SK-N-SH (cell line): ENCODE measurements around the gene MAGI2. TPM values are rescaled to one million over a fixed set of nuclear protein-coding genes. Genes with fewer than 3 reads are reported as not detected.

Experiments used
- CTCF ChIA-PET: fragments of 300-600, 350-600 bp; formaldehyde crosslinking; extraction: SDS; loops from one replicate; lab custom pipeline; 2021; lab: Yijun Ruan, JAX
- POLR2A ChIA-PET: fragments of 350-600 bp; sonication (Branson Sonifier 250); formaldehyde crosslinking; extraction: SDS; loops from one replicate; lab custom pipeline; 2020; ENCODE audit warnings: antibody characterized with exemption, inconsistent platforms; lab: Yijun Ruan, JAX
- DNase-seq: peaks from one replicate; pipeline ENCODE4 v3.0.0; 2012
- H2AFZ ChIP-seq: fragments of 200-600 bp; sonication (generic); 2 replicates; pipeline ENCODE4 v1.8.1; 2016; ENCODE audit warnings: antibody characterized with exemption, mild to moderate bottlenecking, low read depth
- H3F3A ChIP-seq: fragments of 200-600 bp; sonication (generic); replicated peaks from 2 replicates; pipeline ENCODE3; 2016; ENCODE audit warnings: antibody characterized with exemption, mild to moderate bottlenecking; ENCODE audit not compliant: insufficient read depth
- H3K27ac ChIP-seq, 2 experiments: fragments of 200-500 bp in 1 of 2; fragments of 200-600 bp in 1 of 2; sonication (Bioruptor generic) in 1 of 2; sonication (generic), shearing (Covaris generic) in 1 of 2; 2 replicates each; pipeline versions ENCODE4 v1.5.1 to v1.6.1; 2014 to 2016; ENCODE audit warnings: low read depth in 2 of 2, inconsistent platforms in 1 of 2, low read length in 1 of 2, mild to moderate bottlenecking in 1 of 2, mixed read lengths in 1 of 2
- H3K27me3 ChIP-seq: fragments of 200-600 bp; sonication (generic), shearing (Covaris generic); 2 replicates; pipeline ENCODE4 v1.6.1; 2016; ENCODE audit warnings: mixed run types; ENCODE audit not compliant: insufficient read depth
- H3K36me3 ChIP-seq, 2 experiments: fragments of 200-500 bp in 1 of 2; fragments of 200-600 bp in 1 of 2; sonication (Bioruptor generic) in 1 of 2; sonication (generic) in 1 of 2; replicated peaks in 1 of 2; 2 replicates each; pipeline versions ENCODE3 to v1.5.1; 2014 to 2016; ENCODE audit warnings: low read length in 1 of 2, mild to moderate bottlenecking in 1 of 2; ENCODE audit not compliant: insufficient read depth in 2 of 2, control insufficient read depth in 1 of 2
- H3K4me1 ChIP-seq, 2 experiments: fragments of 200-500 bp in 1 of 2; fragments of 200-600 bp in 1 of 2; sonication (Bioruptor generic) in 1 of 2; sonication (generic), shearing (Covaris generic) in 1 of 2; 2 replicates each; pipeline versions ENCODE4 v1.5.1 to v1.6.1; 2014 to 2016; ENCODE audit warnings: low read depth in 1 of 2, low read length in 1 of 2, mixed run types in 1 of 2; ENCODE audit not compliant: insufficient read depth in 2 of 2, control insufficient read depth in 1 of 2
- H3K4me2 ChIP-seq: fragments of 200-600 bp; sonication (generic), shearing (Covaris generic); 2 replicates; pipeline ENCODE4 v1.6.1; 2017; ENCODE audit warnings: mixed run types
- H3K4me3 ChIP-seq, 2 experiments: fragments of 200-500 bp in 1 of 2; fragments of 200-600 bp in 1 of 2; sonication (Bioruptor generic) in 1 of 2; sonication (generic), shearing (Covaris generic) in 1 of 2; 2 replicates each; pipeline versions ENCODE4 v1.5.1 to v1.8.1; 2014 to 2016; ENCODE audit warnings: low read depth in 2 of 2, inconsistent platforms in 1 of 2, low read length in 1 of 2, mild to moderate bottlenecking in 1 of 2, mixed read lengths in 1 of 2, moderate library complexity in 1 of 2
- H3K79me2 ChIP-seq: fragments of 200-600 bp; sonication (generic); 2 replicates; pipeline ENCODE4 v1.8.1; 2017; ENCODE audit warnings: mild to moderate bottlenecking; ENCODE audit not compliant: insufficient read depth
- H3K9ac ChIP-seq: fragments of 200-600 bp; sonication (generic); 2 replicates; pipeline ENCODE4 v1.6.1; 2017; ENCODE audit warnings: mixed run types
- H3K9me2 ChIP-seq: fragments of 200-600 bp; sonication (generic); 2 replicates; pipeline ENCODE4 v1.6.1; 2017; ENCODE audit warnings: mixed run types
- H3K9me3 ChIP-seq: fragments of 200-600 bp; sonication (generic); 2 replicates; pipeline ENCODE4 v1.6.1; 2017; ENCODE audit warnings: mixed run types, mild to moderate bottlenecking, moderate library complexity
- H4K20me1 ChIP-seq: fragments of 200-600 bp; sonication (generic); 2 replicates; pipeline ENCODE4 v1.6.1; 2017; ENCODE audit warnings: mild to moderate bottlenecking, mixed run types; ENCODE audit not compliant: insufficient read depth
- CHD2 ChIP-seq: fragments of 150-350 bp; IDR thresholded peaks from 2 replicates; pipeline ENCODE4 v1.6.1; 2018; ENCODE audit warnings: low read length; ENCODE audit not compliant: partially characterized antibody
- EP300 ChIP-seq, 2 experiments: IDR thresholded peaks; 2 replicates each; pipeline versions ENCODE4 v1.4.0 to v1.6.1; 2012; ENCODE audit warnings: borderline replicate concordance in 1 of 2, low read depth in 1 of 2, low read length in 1 of 2
- EZH2phosphoT487 ChIP-seq: fragments of 200-600 bp; sonication (generic); IDR thresholded peaks from 2 replicates; pipeline ENCODE4 v1.6.1; 2017; ENCODE audit warnings: low read depth, mixed run types, mild to moderate bottlenecking, antibody characterized with exemption, moderate library complexity, borderline replicate concordance
- FOXJ3 ChIP-seq: sonication (generic); formaldehyde crosslinking; IDR thresholded peaks from 2 replicates; pipeline ENCODE4 v1.5.1; 2020; ENCODE audit warnings: mild to moderate bottlenecking, missing genetic modification reagents
- FOXM1 ChIP-seq: IDR thresholded peaks from 2 replicates; pipeline ENCODE4 v1.4.0; 2012; ENCODE audit warnings: low read depth, mild to moderate bottlenecking
- GABPA ChIP-seq: IDR thresholded peaks from 2 replicates; pipeline ENCODE4 v1.4.0; 2012; ENCODE audit warnings: low read depth, mild to moderate bottlenecking
- GATA2 ChIP-seq: sonication (generic); formaldehyde crosslinking; IDR thresholded peaks from 2 replicates; pipeline ENCODE4 v1.5.0; 2020; ENCODE audit warnings: mild to moderate bottlenecking, missing genetic modification reagents
- JUND ChIP-seq: IDR thresholded peaks from 2 replicates; pipeline ENCODE4 v1.4.0; 2012
- MXI1 ChIP-seq: IDR thresholded peaks from 2 replicates; pipeline ENCODE4 v1.6.1; 2012; ENCODE audit warnings: mild to moderate bottlenecking, low read depth, low read length, improper control_type of control experiment
- NRF1 ChIP-seq: IDR thresholded peaks from 2 replicates; pipeline ENCODE4 v1.6.1; 2012; ENCODE audit warnings: low read depth, mild to moderate bottlenecking, low read length
- POLR2AphosphoS5 ChIP-seq: IDR thresholded peaks from 2 replicates; pipeline ENCODE4 v1.6.1; 2012; ENCODE audit warnings: low read depth, low read length
- RFX5 ChIP-seq: IDR thresholded peaks from 2 replicates; pipeline ENCODE4 v1.6.1; 2012; ENCODE audit warnings: mild to moderate bottlenecking, improper control_type of control experiment, low read length
- RXRA ChIP-seq: IDR thresholded peaks from 2 replicates; pipeline ENCODE4 v1.4.0; 2012; ENCODE audit warnings: low read depth, mild to moderate bottlenecking, borderline replicate concordance
- SMC3 ChIP-seq: IDR thresholded peaks from 2 replicates; pipeline ENCODE4 v1.6.1; 2012; ENCODE audit warnings: low read depth, low read length, improper control_type of control experiment
- TAF1 ChIP-seq: IDR thresholded peaks from 2 replicates; pipeline ENCODE4 v1.6.1; 2012; ENCODE audit warnings: low read depth, mild to moderate bottlenecking, low read length, moderate library complexity, borderline replicate concordance
- TCF12 ChIP-seq: IDR thresholded peaks from 2 replicates; pipeline ENCODE4 v1.4.0; 2012
- TEAD4 ChIP-seq: IDR thresholded peaks from 2 replicates; pipeline ENCODE4 v1.4.0; 2012; ENCODE audit warnings: mild to moderate bottlenecking, borderline replicate concordance; ENCODE audit not compliant: insufficient read depth
- USF1 ChIP-seq: IDR thresholded peaks from 2 replicates; pipeline ENCODE4 v1.4.0; 2012; ENCODE audit warnings: low read depth, borderline replicate concordance
- YY1 ChIP-seq: IDR thresholded peaks from 2 replicates; pipeline ENCODE4 v1.4.0; 2012; ENCODE audit warnings: low read depth, mild to moderate bottlenecking
- ZBTB33 ChIP-seq: IDR thresholded peaks from 2 replicates; pipeline ENCODE4 v1.4.0; 2012; ENCODE audit warnings: low read depth, borderline replicate concordance
- WGBS: methylation state at CpG from one replicate; pipeline ENCODE4 v1.1.6; 2017; ENCODE audit warnings: low lambda C conversion rate; 5-methylcytosine and 5-hydroxymethylcytosine counted together
- polyA plus RNA-seq, 3 experiments: library from polyadenylated mRNA; depleted of rRNA; stranded (reverse); fragments of >200 nt; gene quantifications; 2 replicates each; pipeline ENCODE4 v1.2.3, GENCODE V29; 2012
- TF ChIP-seq, protein P1 (sequence below): fragments of 150-350 bp; IDR thresholded peaks from 2 replicates; pipeline ENCODE4 v1.6.1; 2016; ENCODE audit warnings: mild to moderate bottlenecking, low read depth, low read length
- TF ChIP-seq, protein P2 (sequence below): IDR thresholded peaks from 2 replicates; pipeline ENCODE4 v1.4.0; 2012; ENCODE audit warnings: low read depth

The MAGI2 gene
- polyA plus RNA-seq, 1 of the 3 experiments (the other 2 are of a cell fraction) = 1.1 TPM

- TF ChIP-seq RFX5 (no peak), POLR2AphosphoS5 (no peak), ZBTB33 (no peak), USF1 (no peak), TEAD4 (no peak), SMC3 (no peak), JUND (no peak), YY1 (no peak), GATA2 (CRISPR knock-in tag) (no peak), FOXJ3 (CRISPR knock-in tag) (no peak), EZH2phosphoT487 (no peak), EP300 (IDR thresholded peaks at IDR 0.05; ENCODE audit: borderline replicate concordance in 1 of 2, low read depth in 1 of 2, low read length in 1 of 2) (no peak)
- TF ChIP-seq, protein P1, sequence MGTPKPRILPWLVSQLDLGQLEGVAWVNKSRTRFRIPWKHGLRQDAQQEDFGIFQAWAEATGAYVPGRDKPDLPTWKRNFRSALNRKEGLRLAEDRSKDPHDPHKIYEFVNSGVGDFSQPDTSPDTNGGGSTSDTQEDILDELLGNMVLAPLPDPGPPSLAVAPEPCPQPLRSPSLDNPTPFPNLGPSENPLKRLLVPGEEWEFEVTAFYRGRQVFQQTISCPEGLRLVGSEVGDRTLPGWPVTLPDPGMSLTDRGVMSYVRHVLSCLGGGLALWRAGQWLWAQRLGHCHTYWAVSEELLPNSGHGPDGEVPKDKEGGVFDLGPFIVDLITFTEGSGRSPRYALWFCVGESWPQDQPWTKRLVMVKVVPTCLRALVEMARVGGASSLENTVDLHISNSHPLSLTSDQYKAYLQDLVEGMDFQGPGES = no peak
- TF ChIP-seq, protein P2, sequence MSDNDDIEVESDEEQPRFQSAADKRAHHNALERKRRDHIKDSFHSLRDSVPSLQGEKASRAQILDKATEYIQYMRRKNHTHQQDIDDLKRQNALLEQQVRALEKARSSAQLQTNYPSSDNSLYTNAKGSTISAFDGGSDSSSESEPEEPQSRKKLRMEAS = no peak
- TF ChIP-seq, all 33 proteins: peak for 0
- Histone ChIP-seq H3K27ac (no peak overlapping the region), H3K27me3 (no peaks in the 10 kb centered on the region), H3K9me3 (no peaks in the 10 kb centered on the region), H3K79me2 (no peaks in the 10 kb centered on the region), H3K9ac (no peak overlapping the region), H3K4me3 (no peak overlapping the region), H3K4me1 (peaks cover 0 to 4% of the 10 kb centered on the region in 2 experiments; a peak in 1 of 4 replicates), H3K36me3 (no peaks in the 10 kb centered on the region), H3K9me2 (no peaks in the 10 kb centered on the region), H3K4me2 (no peak overlapping the region), H2AFZ (no peak overlapping the region), H4K20me1 (no peaks in the 10 kb centered on the region), H3F3A (no peaks in the 10 kb centered on the region)
- no peak for DNase-seq
- CTCF ChIA-PET = interaction anchor here (1.0 to 1.3 kb wide), 2 partner anchors 17 to 72 kb away, joined by 3 to 4 read pairs; no protein-coding TSS in a partner anchor
- POLR2A ChIA-PET = no interaction called here
- WGBS = 88% methylated on average over 3 of the region's 3 CpGs
Observed at GRCh38 chr7:78062214-78062613, 1391.3 kb downstream of the MAGI2 start.

- no peaks in the 10 kb centered on the region for H3K4me1 ChIP-seq
- DNase-seq = no peak
- H3K79me2 ChIP-seq = no peaks in the 10 kb centered on the region
- TF ChIP-seq USF1 = no peak
- no peak for TF ChIP-seq CHD2
- TF ChIP-seq FOXM1 = no peak
- no peak for TF ChIP-seq YY1
- no peak for TF ChIP-seq NRF1
- TF ChIP-seq MXI1 = no peak
- no peak for TF ChIP-seq TCF12
- no peak for TF ChIP-seq EP300 (IDR thresholded peaks at IDR 0.05; ENCODE audit: borderline replicate concordance in 1 of 2, low read depth in 1 of 2, low read length in 1 of 2)
- TF ChIP-seq TAF1 = no peak
- TF ChIP-seq RXRA = no peak
- TF ChIP-seq TEAD4 = no peak
- TF ChIP-seq GABPA = no peak
- H4K20me1 ChIP-seq = no peaks in the 10 kb centered on the region
- no peak overlapping the region for H3K9ac ChIP-seq
- no peaks in the 10 kb centered on the region for H3K27me3 ChIP-seq
- H3K4me3 ChIP-seq = no peak overlapping the region
- no peak overlapping the region for H3K4me2 ChIP-seq
- H3K27ac ChIP-seq = no peak overlapping the region
- no peak overlapping the region for H2AFZ ChIP-seq
- H3K36me3 ChIP-seq = no peaks in the 10 kb centered on the region
- H3K9me3 ChIP-seq = no peaks in the 10 kb centered on the region
- H3K9me2 ChIP-seq = no peaks in the 10 kb centered on the region
- ChIA-PET POLR2A (no interaction called here), CTCF (interaction anchor here (1.1 to 2.8 kb wide), 2 partner anchors 37 to 298 kb away, joined by 3 to 12 read pairs; no protein-coding TSS in a partner anchor)
- H3F3A ChIP-seq = no peaks in the 10 kb centered on the region
Observed at GRCh38 chr7:78057571-78057970, 1395.9 kb downstream of the MAGI2 start.
